Spleen (tissue), 7 donors: ENCODE results near the gene CCL18.

Source experiments
- CTCF ChIP-seq, 11 experiments: fragments of 200-600 bp in 7 of 11; fragments of 450-650 bp in 4 of 11; sonication (generic) in 4 of 11; IDR thresholded peaks in 8 of 11; conservative IDR thresholded peaks in 3 of 11; 1 replicate in 7 of 11; 2 replicates in 4 of 11; pipeline versions ENCODE4 v1.4.0 to v1.8.0; 2016 to 2021; ENCODE audit warnings: antibody characterized with exemption in 11 of 11, inconsistent platforms in 4 of 11, mild to moderate bottlenecking in 1 of 11
- POLR2A ChIP-seq, 3 donors: fragments of 450-650 bp; IDR thresholded peaks; one replicate each; pipeline ENCODE4 v1.5.1; 2017; ENCODE audit warnings: antibody characterized with exemption in 3 of 3, mild to moderate bottlenecking in 1 of 3
- POLR2AphosphoS5 ChIP-seq, 3 donors: sonication (generic); formaldehyde crosslinking; IDR thresholded peaks; one replicate each; pipeline ENCODE4 v1.5.1; 2017; ENCODE audit warnings: antibody characterized with exemption in 3 of 3
- donor health status: DM: no; HTN: no; CAD: no; lungs with moderate emphysema.
- donor health status: DM: no; HTN: no; CAD: no.
- donor health status: DM: no; HTN: no; CAD: no.

GRCh38 chr17:36059406-36059805, 4.7 kb upstream of the CCL18 start:
- TF ChIP-seq CTCF (IDR thresholded peaks at IDR 0.05 in 8 of 11, conservative IDR thresholded peaks at IDR 0.05 in 3 of 11) = no peak
- TF ChIP-seq POLR2A (IDR thresholded peaks at IDR 0.05) = no peak
- TF ChIP-seq POLR2AphosphoS5 (IDR thresholded peaks at IDR 0.05) = no peak
